ENCODE measurements around the gene FHOD3.

GRCh38 chr18:36519358-36519757, 221.8 kb downstream of the FHOD3 start:
- TF ChIP-seq CTCF (conservative IDR thresholded peaks at IDR 0.05 in 1 of 2, IDR thresholded peaks at IDR 0.05 in 1 of 2; ENCODE audit: extremely low read depth in 1 of 2, insufficient read depth in 1 of 2, low read depth in 1 of 2, low read length in 2 of 2) (no peak), EZH2 (IDR thresholded peaks at IDR 0.05; ENCODE audit: borderline replicate concordance, low read length) (no peak)

Measured in mammary epithelial cell (primary cell).